ENCODE measurements around the gene TSEN2. TPM values are rescaled to one million over a fixed set of nuclear protein-coding genes. Genes with fewer than 3 reads are reported as not detected.

The TSEN2 gene
- total RNA-seq, 1 experiment from 2014 or later = 35.5 TPM

DNA sequence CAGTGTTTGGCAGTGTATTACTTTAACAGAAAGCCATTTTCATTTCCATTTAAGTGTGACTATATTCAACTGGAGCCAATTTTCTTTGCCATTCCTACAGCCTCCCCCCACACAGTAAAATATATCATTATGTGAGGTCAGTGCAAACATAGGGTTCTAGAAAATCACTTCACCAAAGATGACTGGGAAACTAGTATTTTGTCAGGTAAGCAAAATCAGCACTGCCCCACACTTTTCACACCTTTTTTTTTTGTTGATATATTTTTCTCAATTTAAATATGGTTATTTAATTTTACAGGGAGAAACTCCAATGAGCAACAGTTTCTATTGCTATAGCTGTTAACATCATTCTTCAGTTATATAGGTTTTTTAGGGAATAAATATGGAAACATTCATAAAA is 31.4 kb downstream of the TSEN2 start:
- H3K27ac ChIP-seq (ENCODE audit: low read depth, low read length) = no peak overlapping the region
- TF ChIP-seq TCF7L2 (IDR thresholded peaks at IDR 0.05; ENCODE audit: borderline replicate concordance, extremely low read depth, insufficient read depth, insufficient read length) (no peak), ZNF274 (IDR thresholded peaks at IDR 0.05; ENCODE audit: low read depth, low read length) (no peak), POLR2A (IDR thresholded peaks at IDR 0.05; ENCODE audit: borderline replicate concordance, extremely low read depth, insufficient read depth, insufficient read length) (no peak), CEBPB (IDR thresholded peaks at IDR 0.05; ENCODE audit: low read depth) (no peak), SP1 (IDR thresholded peaks at IDR 0.05; ENCODE audit: low read depth) (no peak), SIN3A (IDR thresholded peaks at IDR 0.05; ENCODE audit: low read depth) (no peak), EZH2 (IDR thresholded peaks at IDR 0.05) (no peak), FOSL1 (IDR thresholded peaks at IDR 0.05; ENCODE audit: low read depth) (no peak)
- TF ChIP-seq, protein P1, sequence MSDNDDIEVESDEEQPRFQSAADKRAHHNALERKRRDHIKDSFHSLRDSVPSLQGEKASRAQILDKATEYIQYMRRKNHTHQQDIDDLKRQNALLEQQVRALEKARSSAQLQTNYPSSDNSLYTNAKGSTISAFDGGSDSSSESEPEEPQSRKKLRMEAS (IDR thresholded peaks at IDR 0.05) = no peak
- no peak for ATAC-seq
- H4K20me1 ChIP-seq (ENCODE audit: insufficient read depth) = no peaks in the 10 kb centered on the region
- BruUV-seq (replicated peaks) = no TSS peak
- H3K4me3 ChIP-seq (replicated peaks in 1 of 2; ENCODE audit: low read depth in 1 of 2, low read length in 2 of 2) = no peak overlapping the region
- H3K4me1 ChIP-seq (ENCODE audit: control insufficient read depth in 1 of 2, insufficient read depth in 2 of 2, low read length in 2 of 2) = no peaks in the 10 kb centered on the region
- no peaks in the 10 kb centered on the region for H3K27me3 ChIP-seq (ENCODE audit: insufficient read depth, low read length)
- no peaks in the 10 kb centered on the region for H3K9me2 ChIP-seq (ENCODE audit: insufficient read depth)
- peaks cover 13 to 20% of the 10 kb centered on the region in 2 experiments; a peak in 3 of 4 replicates for H3K36me3 ChIP-seq (ENCODE audit: control insufficient read depth in 1 of 2, insufficient read depth in 2 of 2, low read length in 2 of 2)
- no peak overlapping the region for H2AFZ ChIP-seq (ENCODE audit: low read depth, low read length, poor library complexity, severe bottlenecking)
- no peak for DNase-seq (ENCODE audit: low read depth, low spot score)
- intact Hi-C loops (cut with micrococcal nuclease) = no loop called here
- peaks cover 5% of the 10 kb centered on the region; the same call in 1 of the 2 replicates for H3K79me2 ChIP-seq (ENCODE audit: insufficient read depth, low read length)
- no peaks in the 10 kb centered on the region for H3K9me3 ChIP-seq (ENCODE audit: control insufficient read depth in 1 of 2, insufficient read depth in 1 of 2, low read depth in 1 of 2, low read length in 2 of 2)
- ChIA-PET CTCF (no interaction called here), RAD21 (ENCODE audit: low non-redundant PET in 1 of 2, low total read pairs in 2 of 2, uncharacterized antibody in 2 of 2, unreplicated experiment in 2 of 2) (no interaction called here), POLR2A (no interaction called here)
- no peak overlapping the region for H3K9ac ChIP-seq (ENCODE audit: low read length)
- H3K4me2 ChIP-seq (ENCODE audit: low read length) = no peak overlapping the region

DNA sequence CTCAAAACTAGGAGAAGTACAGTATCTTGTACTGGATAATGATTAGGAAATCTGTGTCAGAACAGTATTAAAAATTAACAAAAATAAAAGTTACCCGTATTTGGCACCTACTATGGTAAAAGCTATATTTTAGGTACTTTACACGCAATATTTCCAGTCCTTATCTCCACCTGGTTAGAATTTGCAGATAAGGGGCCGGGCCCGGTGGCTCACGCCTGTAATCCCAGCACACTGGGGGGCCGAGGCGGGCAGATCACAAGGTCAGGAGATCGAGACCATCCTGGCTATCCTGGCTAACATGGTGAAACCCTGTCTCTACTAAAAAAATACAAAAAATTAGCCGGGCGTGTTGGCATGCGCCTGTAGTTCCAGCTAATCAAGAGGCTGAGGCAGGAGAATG is 32.6 kb downstream of the TSEN2 start:
- CTCF ChIA-PET = no interaction called here
- POLR2A ChIA-PET = no interaction called here
- BruUV-seq (replicated peaks) = no TSS peak
- no peaks in the 10 kb centered on the region for H3K4me1 ChIP-seq (ENCODE audit: control insufficient read depth in 1 of 2, insufficient read depth in 2 of 2, low read length in 2 of 2)
- H3K9me3 ChIP-seq (ENCODE audit: control insufficient read depth in 1 of 2, insufficient read depth in 1 of 2, low read depth in 1 of 2, low read length in 2 of 2) = no peaks in the 10 kb centered on the region
- H3K36me3 ChIP-seq (ENCODE audit: control insufficient read depth in 1 of 2, insufficient read depth in 2 of 2, low read length in 2 of 2) = peaks cover 12 to 27% of the 10 kb centered on the region in 2 experiments; a peak in 3 of 4 replicates
- peaks cover 8% of the 10 kb centered on the region; the same call in 1 of the 2 replicates for H3K79me2 ChIP-seq (ENCODE audit: insufficient read depth, low read length)
- H3K27me3 ChIP-seq (ENCODE audit: insufficient read depth, low read length) = no peaks in the 10 kb centered on the region
- DNase-seq (ENCODE audit: low read depth, low spot score) (no peak), ATAC-seq (no peak)
- no peak overlapping the region for H3K4me2 ChIP-seq (ENCODE audit: low read length)
- H3K9ac ChIP-seq (ENCODE audit: low read length) = no peak overlapping the region
- H3K27ac ChIP-seq (ENCODE audit: low read depth, low read length) = no peak overlapping the region
- RAD21 ChIA-PET (ENCODE audit: low non-redundant PET in 1 of 2, low total read pairs in 2 of 2, uncharacterized antibody in 2 of 2, unreplicated experiment in 2 of 2) = no interaction called here
- H3K4me3 ChIP-seq (replicated peaks in 1 of 2; ENCODE audit: low read depth in 1 of 2, low read length in 2 of 2) = no peak overlapping the region
- intact Hi-C loops (cut with micrococcal nuclease) = no loop called here
- no peak overlapping the region for H2AFZ ChIP-seq (ENCODE audit: low read depth, low read length, poor library complexity, severe bottlenecking)
- no peaks in the 10 kb centered on the region for H4K20me1 ChIP-seq (ENCODE audit: insufficient read depth)
- no peaks in the 10 kb centered on the region for H3K9me2 ChIP-seq (ENCODE audit: insufficient read depth)
- no peak for TF ChIP-seq YY1 (IDR thresholded peaks at IDR 0.05; ENCODE audit: extremely low read depth, insufficient replicate concordance, low read depth, low read length)
- no peak for TF ChIP-seq RAD21 (IDR thresholded peaks at IDR 0.05; ENCODE audit: low read depth)
- TF ChIP-seq, protein P2, sequence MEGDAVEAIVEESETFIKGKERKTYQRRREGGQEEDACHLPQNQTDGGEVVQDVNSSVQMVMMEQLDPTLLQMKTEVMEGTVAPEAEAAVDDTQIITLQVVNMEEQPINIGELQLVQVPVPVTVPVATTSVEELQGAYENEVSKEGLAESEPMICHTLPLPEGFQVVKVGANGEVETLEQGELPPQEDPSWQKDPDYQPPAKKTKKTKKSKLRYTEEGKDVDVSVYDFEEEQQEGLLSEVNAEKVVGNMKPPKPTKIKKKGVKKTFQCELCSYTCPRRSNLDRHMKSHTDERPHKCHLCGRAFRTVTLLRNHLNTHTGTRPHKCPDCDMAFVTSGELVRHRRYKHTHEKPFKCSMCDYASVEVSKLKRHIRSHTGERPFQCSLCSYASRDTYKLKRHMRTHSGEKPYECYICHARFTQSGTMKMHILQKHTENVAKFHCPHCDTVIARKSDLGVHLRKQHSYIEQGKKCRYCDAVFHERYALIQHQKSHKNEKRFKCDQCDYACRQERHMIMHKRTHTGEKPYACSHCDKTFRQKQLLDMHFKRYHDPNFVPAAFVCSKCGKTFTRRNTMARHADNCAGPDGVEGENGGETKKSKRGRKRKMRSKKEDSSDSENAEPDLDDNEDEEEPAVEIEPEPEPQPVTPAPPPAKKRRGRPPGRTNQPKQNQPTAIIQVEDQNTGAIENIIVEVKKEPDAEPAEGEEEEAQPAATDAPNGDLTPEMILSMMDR (IDR thresholded peaks at IDR 0.05 in 2 of 3, conservative IDR thresholded peaks at IDR 0.05 in 1 of 3; ENCODE audit: borderline replicate concordance in 1 of 3, insufficient read depth in 1 of 3, low read depth in 2 of 3, low read length in 2 of 3) = no peak
- TF ChIP-seq, protein P3, sequence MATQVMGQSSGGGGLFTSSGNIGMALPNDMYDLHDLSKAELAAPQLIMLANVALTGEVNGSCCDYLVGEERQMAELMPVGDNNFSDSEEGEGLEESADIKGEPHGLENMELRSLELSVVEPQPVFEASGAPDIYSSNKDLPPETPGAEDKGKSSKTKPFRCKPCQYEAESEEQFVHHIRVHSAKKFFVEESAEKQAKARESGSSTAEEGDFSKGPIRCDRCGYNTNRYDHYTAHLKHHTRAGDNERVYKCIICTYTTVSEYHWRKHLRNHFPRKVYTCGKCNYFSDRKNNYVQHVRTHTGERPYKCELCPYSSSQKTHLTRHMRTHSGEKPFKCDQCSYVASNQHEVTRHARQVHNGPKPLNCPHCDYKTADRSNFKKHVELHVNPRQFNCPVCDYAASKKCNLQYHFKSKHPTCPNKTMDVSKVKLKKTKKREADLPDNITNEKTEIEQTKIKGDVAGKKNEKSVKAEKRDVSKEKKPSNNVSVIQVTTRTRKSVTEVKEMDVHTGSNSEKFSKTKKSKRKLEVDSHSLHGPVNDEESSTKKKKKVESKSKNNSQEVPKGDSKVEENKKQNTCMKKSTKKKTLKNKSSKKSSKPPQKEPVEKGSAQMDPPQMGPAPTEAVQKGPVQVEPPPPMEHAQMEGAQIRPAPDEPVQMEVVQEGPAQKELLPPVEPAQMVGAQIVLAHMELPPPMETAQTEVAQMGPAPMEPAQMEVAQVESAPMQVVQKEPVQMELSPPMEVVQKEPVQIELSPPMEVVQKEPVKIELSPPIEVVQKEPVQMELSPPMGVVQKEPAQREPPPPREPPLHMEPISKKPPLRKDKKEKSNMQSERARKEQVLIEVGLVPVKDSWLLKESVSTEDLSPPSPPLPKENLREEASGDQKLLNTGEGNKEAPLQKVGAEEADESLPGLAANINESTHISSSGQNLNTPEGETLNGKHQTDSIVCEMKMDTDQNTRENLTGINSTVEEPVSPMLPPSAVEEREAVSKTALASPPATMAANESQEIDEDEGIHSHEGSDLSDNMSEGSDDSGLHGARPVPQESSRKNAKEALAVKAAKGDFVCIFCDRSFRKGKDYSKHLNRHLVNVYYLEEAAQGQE (IDR thresholded peaks at IDR 0.05; ENCODE audit: low read depth) = no peak
- no peak for TF ChIP-seq ZNF274 (IDR thresholded peaks at IDR 0.05; ENCODE audit: low read depth, low read length)
- TF ChIP-seq CBX3 (IDR thresholded peaks at IDR 0.05; ENCODE audit: low read depth) = no peak
- no peak for TF ChIP-seq SRF (IDR thresholded peaks at IDR 0.05; ENCODE audit: low read depth)
- no peak for TF ChIP-seq SIN3A (IDR thresholded peaks at IDR 0.05; ENCODE audit: low read depth)
- TF ChIP-seq ZFX (IDR thresholded peaks at IDR 0.05) = no peak
- TF ChIP-seq JUND (IDR thresholded peaks at IDR 0.05) = no peak
- TF ChIP-seq EGR1 (IDR thresholded peaks at IDR 0.05; ENCODE audit: low read depth) = no peak

All from HCT116 (cell line).